Measurements from ENCODE around the gene SEPTIN10.

GRCh38 chr2:109630441-109631430 is 17.0 kb upstream of the SEPTIN10 start:
- no peak for TF ChIP-seq POLR2A (IDR thresholded peaks at IDR 0.05)
- no peak for TF ChIP-seq CTCF (IDR thresholded peaks at IDR 0.05)

All from sigmoid colon (tissue), 3 donors.